Lower leg skin (tissue), 4 donors: ENCODE results near the gene SART1. TPM values are rescaled to one million over a fixed set of nuclear protein-coding genes. Genes with fewer than 3 reads are reported as not detected.

Experiments used
- DNase-seq, 2 donors: peaks; one replicate each; pipeline ENCODE4 v3.0.0-alpha.2; 2019; ENCODE audit warnings: low spot score in 2 of 2
- H3K4me3 ChIP-seq: fragments of 200-600 bp; sonication (generic); 2 replicates; pipeline ENCODE4 v1.5.1; 2017; ENCODE audit warnings: mild to moderate bottlenecking, low read depth; ENCODE audit not compliant: poor library complexity, severe bottlenecking
- CTCF ChIP-seq, 3 donors: fragments of 450-650 bp; IDR thresholded peaks; one replicate each; pipeline ENCODE4 v1.5.1; 2016; ENCODE audit warnings: antibody characterized with exemption in 3 of 3, mild to moderate bottlenecking in 3 of 3, moderate library complexity in 2 of 3
- POLR2A ChIP-seq, 2 donors: fragments of 450-650 bp; IDR thresholded peaks; one replicate each; pipeline ENCODE4 v1.6.1; 2016 to 2017; ENCODE audit warnings: antibody characterized with exemption in 2 of 2, mild to moderate bottlenecking in 1 of 2, moderate library complexity in 1 of 2
- WGBS, 2 donors: methylation state at CpG; one replicate each; pipeline ENCODE4 v1.1.5; 2018; 5-methylcytosine and 5-hydroxymethylcytosine counted together
- intact Hi-C: fragments of 100-400 bp; cut with DNase I; formaldehyde crosslinking; loops from one replicate; pipeline ENCODE4 v1.15.0; 2023; ENCODE audit warnings: low total_unique reads
- total RNA-seq, 4 donors: library from RNA; depleted of rRNA; stranded (reverse); fragments of >200 nt; gene quantifications; one replicate each; pipeline ENCODE4 v1.1.0, GENCODE V29; 2016

Gene SART1
- total RNA-seq, 4 donors from 2014 or later: 35.0 to 73.5 (median 55.4) TPM

GRCh38 chr11:65979261-65979759 is 17.8 kb downstream of the SART1 start:
- 81 to 83% methylated on average over 10 of the region's 10 CpGs for WGBS, 2 donors
- intact Hi-C loops: no loop called here

DNA sequence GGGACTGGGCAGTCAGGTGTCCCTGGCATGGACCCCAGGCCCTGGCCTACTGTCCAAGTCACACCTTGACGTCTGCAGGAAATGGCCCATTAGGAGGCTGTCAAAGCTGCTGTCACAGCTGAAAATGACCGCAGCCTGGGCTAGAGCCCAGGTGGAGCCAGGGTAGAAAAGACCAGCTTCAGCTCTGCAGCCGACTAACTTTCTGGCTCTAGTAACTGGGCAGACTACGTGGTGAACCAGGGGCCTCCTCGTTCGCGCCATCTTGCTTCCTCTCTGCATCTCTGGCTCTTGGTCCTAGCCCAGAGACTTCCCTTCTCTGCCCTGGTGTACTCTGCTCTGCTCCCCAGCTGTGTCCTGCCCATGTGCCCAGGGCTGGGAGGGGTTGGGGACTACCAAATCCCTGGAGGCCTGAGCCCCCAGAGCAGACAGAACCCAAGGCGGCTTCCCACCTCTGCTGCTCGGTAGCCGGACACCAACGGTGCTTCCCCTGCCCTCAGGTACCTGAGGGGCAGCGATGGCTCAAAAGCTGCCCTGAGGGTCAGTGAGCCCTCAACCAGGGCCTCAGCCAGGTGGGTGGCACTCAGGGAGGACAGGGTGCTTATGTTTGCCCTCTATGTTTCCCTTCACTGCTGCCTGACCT is 19.7 kb downstream of the SART1 start:
- intact Hi-C loops: loop anchor here (10.0 kb wide), 1 partner anchor 276 kb away; no protein-coding TSS in a partner anchor
- TF ChIP-seq CTCF (IDR thresholded peaks at IDR 0.05) (no peak), POLR2A (IDR thresholded peaks at IDR 0.05) (no peak)
- no peak overlapping the region for H3K4me3 ChIP-seq
- WGBS, 2 donors: 74 to 81% methylated on average over 7 to 10 of the region's 12 CpGs
- DNase-seq: no peak

More at GRCh38 chr11:65979261-65979759, 17.8 kb downstream of the SART1 start:
- H3K4me3 ChIP-seq: no peak overlapping the region
- TF ChIP-seq CTCF (IDR thresholded peaks at IDR 0.05) (no peak), POLR2A (IDR thresholded peaks at IDR 0.05) (no peak)
- DNase-seq: no peak

DNA sequence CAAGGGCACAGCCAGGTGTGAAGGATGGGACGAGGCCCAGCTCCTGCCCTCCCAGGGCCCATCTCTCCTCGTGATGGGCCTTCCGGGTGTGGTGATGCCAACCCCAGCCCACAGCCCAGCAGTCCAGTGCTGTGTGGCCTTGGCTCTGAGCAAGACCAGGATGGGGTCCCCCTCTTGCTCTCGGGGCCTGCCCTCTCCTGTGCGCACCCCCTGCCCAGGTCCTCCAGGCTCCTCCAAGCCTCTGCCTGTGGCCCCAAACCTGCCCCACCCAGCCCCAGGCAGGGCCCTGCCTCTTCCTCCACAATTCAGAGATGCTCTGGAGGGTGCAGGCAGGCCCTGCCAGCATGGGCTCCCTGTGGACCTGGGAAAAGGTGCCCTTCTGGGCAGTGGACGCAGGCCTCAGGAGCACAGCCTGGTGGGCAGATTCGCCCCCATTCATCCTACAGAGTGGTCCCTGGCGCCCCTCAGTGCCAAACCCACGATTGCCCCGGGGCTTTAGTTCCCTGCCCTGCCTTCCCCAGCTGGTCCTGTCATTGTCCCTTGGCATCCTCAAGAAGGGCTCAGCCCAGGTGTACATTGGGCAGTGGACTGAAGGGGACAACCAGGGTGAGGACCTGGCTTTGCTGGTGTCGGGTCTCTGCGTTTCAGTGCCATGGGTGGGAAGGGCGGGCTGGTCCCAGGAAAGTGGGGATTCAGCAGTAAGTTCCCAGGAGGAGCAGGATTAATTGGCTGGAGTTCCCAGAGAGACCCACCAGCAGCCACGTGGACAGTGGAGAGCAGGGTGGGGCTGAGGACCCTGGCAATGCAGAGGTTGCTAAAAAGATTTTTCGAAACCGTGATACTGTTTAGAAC is 20.7 kb downstream of the SART1 start:
- intact Hi-C loops: loop anchor here (10.0 kb wide), 1 partner anchor 277 kb away; no protein-coding TSS in a partner anchor
- DNase-seq: no peak
- WGBS, 2 donors: 68 to 72% methylated on average over 14 to 16 of the region's 16 CpGs
- no peak overlapping the region for H3K4me3 ChIP-seq
- TF ChIP-seq POLR2A (IDR thresholded peaks at IDR 0.05) (no peak), CTCF (IDR thresholded peaks at IDR 0.05) (no peak)

GRCh38 chr11:65982824-65983588 is 21.5 kb downstream of the SART1 start:
- H3K4me3 ChIP-seq: no peak overlapping the region
- TF ChIP-seq POLR2A (IDR thresholded peaks at IDR 0.05) (no peak), CTCF (IDR thresholded peaks at IDR 0.05) (no peak)
- no peak for DNase-seq
- WGBS, 2 donors: 73 to 77% methylated on average over 22 of the region's 22 CpGs
- intact Hi-C loops: loop anchor here (10.0 kb wide), 1 partner anchor 278 kb away; no protein-coding TSS in a partner anchor

DNA sequence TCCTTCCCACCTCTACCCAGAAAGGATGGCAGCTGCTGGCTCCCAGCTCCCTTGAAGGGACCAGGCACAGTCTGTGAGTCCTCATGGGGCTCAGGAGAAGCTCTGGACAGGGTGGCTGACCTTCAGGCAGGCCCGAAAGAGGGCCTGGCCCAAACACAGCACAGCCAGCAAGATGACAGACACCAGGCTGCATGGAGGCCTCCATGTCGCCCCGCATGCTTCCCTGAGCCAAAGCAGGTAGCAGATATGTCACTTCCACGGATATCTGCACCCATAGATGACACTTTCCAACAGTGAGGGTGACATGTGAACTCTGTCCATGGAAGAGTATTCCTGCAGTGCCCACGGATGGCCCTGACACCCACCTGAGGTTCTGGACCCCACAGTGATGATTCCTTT is 22.1 kb downstream of the SART1 start:
- intact Hi-C loops: loop anchor here (10.0 kb wide), 1 partner anchor 279 kb away; no protein-coding TSS in a partner anchor
- no peak for TF ChIP-seq POLR2A (IDR thresholded peaks at IDR 0.05)
- no peak for TF ChIP-seq CTCF (IDR thresholded peaks at IDR 0.05)
- no peak overlapping the region for H3K4me3 ChIP-seq
- no peak for DNase-seq
- 80 to 87% methylated on average over 3 to 5 of the region's 5 CpGs for WGBS, 2 donors
